GM18508 (cell line): Measurements from ENCODE around the gene ATG10.

Experiments used
- ATAC-seq: cut with Tn5 transposase; IDR thresholded peaks from one replicate; pipeline ENCODE4 v1.9.1; 2021; ENCODE audit warnings: moderate number of reproducible peaks; ENCODE audit not compliant: insufficient read depth, unreplicated experiment

The ATG10 gene

GRCh38 chr5:82160948-82161347 is 189.1 kb downstream of the ATG10 start:
- no peak for ATAC-seq

GRCh38 chr5:82162573-82162972 is 190.8 kb downstream of the ATG10 start:
- no peak for ATAC-seq

- ATAC-seq, result no peak
Measured at GRCh38 chr5:82163452-82164175, 191.8 kb downstream of the ATG10 start.

GRCh38 chr5:82164176-82164976 is 192.6 kb downstream of the ATG10 start:
- no peak for ATAC-seq

GRCh38 chr5:82164977-82165713 is 193.3 kb downstream of the ATG10 start:
- no peak for ATAC-seq

GRCh38 chr5:82165740-82166530 is 194.1 kb downstream of the ATG10 start:
- ATAC-seq, result peak; percentile 80

- no peak for ATAC-seq
Measured at GRCh38 chr5:82167372-82167935, 195.6 kb downstream of the ATG10 start.

GRCh38 chr5:82168294-82168693 is 196.5 kb downstream of the ATG10 start:
- ATAC-seq, result no peak

- ATAC-seq, result no peak
Measured at GRCh38 chr5:82169892-82170291, 198.1 kb downstream of the ATG10 start.

- ATAC-seq, result peak; percentile 85
Measured at GRCh38 chr5:82174128-82174918, 202.5 kb downstream of the ATG10 start.

- no peak for ATAC-seq
Measured at GRCh38 chr5:82174919-82175219, 203.0 kb downstream of the ATG10 start.

GRCh38 chr5:82176115-82176814 is 204.4 kb downstream of the ATG10 start:
- ATAC-seq, result no peak

GRCh38 chr5:82178378-82178777 is 206.6 kb downstream of the ATG10 start:
- no peak for ATAC-seq

GRCh38 chr5:82182662-82183061 is 210.8 kb downstream of the ATG10 start:
- no peak for ATAC-seq

GRCh38 chr5:82183828-82184227 is 212.0 kb downstream of the ATG10 start:
- ATAC-seq, result no peak

- no peak for ATAC-seq
Measured at GRCh38 chr5:82185851-82186250, 214.0 kb downstream of the ATG10 start.

GRCh38 chr5:82197550-82197949 is 225.7 kb downstream of the ATG10 start:
- ATAC-seq, result no peak

GRCh38 chr5:82204567-82204966 is 232.7 kb downstream of the ATG10 start:
- ATAC-seq, result no peak

GRCh38 chr5:82205005-82205404 is 233.2 kb downstream of the ATG10 start:
- no peak for ATAC-seq
